ENCODE results near the gene ICAM4. TPM values are rescaled to one million over a fixed set of nuclear protein-coding genes. Genes with fewer than 3 reads are reported as not detected.

ICAM4 gene
- total and polyA plus RNA-seq, 2 donors (not counting 1 experiment from before 2014, with no cell fraction given), result 0.58 to 4.1 TPM

DNA sequence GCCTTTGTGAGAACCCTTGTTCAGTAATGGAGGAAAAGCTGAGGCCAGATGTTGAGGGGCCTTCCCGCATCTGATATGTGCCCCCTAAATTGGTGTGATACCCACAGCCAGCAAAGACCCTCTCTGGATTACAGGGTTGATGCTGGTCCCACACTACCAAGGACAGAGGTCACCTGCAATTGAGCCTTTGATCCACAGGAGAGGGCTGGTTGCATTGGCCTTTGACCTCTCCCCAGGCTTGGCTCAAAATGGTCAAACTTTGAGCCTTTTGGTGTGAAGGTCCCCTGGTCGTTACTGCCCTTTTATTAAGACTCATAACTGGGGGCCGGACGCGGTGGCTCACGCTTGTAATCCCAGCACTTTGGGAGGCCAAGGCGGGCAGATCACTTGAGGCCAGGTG lies 43.1 kb upstream of the ICAM4 start:
- no peak overlapping the region for H3K27ac ChIP-seq (ENCODE audit: insufficient read depth, low read length)
- H4K20me1 ChIP-seq (ENCODE audit: control insufficient read depth, extremely low read depth, insufficient read depth, low read length), result no peaks in the 10 kb centered on the region
- H3K9ac ChIP-seq (ENCODE audit: insufficient read depth, low read length), result no peak overlapping the region
- H3K36me3 ChIP-seq (ENCODE audit: control insufficient read depth, insufficient read depth, low read length), result no peaks in the 10 kb centered on the region
- H3K4me1 ChIP-seq (ENCODE audit: control insufficient read depth, extremely low read depth, insufficient read depth, low read length), result peaks cover 5% of the 10 kb centered on the region
- no peak overlapping the region for H3K4me3 ChIP-seq (replicated peaks in 1 of 4; ENCODE audit: control extremely low read depth in 1 of 4, insufficient read depth in 1 of 4, low read depth in 3 of 4, low read length in 4 of 4)
- H3K27me3 ChIP-seq (ENCODE audit: control insufficient read depth, insufficient read depth, low read length), result no peaks in the 10 kb centered on the region
- TF ChIP-seq EZH2 (IDR thresholded peaks at IDR 0.05; ENCODE audit: low read length, missing control alignments), result no peak
- TF ChIP-seq, protein P1, sequence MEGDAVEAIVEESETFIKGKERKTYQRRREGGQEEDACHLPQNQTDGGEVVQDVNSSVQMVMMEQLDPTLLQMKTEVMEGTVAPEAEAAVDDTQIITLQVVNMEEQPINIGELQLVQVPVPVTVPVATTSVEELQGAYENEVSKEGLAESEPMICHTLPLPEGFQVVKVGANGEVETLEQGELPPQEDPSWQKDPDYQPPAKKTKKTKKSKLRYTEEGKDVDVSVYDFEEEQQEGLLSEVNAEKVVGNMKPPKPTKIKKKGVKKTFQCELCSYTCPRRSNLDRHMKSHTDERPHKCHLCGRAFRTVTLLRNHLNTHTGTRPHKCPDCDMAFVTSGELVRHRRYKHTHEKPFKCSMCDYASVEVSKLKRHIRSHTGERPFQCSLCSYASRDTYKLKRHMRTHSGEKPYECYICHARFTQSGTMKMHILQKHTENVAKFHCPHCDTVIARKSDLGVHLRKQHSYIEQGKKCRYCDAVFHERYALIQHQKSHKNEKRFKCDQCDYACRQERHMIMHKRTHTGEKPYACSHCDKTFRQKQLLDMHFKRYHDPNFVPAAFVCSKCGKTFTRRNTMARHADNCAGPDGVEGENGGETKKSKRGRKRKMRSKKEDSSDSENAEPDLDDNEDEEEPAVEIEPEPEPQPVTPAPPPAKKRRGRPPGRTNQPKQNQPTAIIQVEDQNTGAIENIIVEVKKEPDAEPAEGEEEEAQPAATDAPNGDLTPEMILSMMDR (conservative IDR thresholded peaks at IDR 0.05 in 1 of 2, IDR thresholded peaks at IDR 0.05 in 1 of 2; ENCODE audit: low read depth in 1 of 2, low read length in 2 of 2), result no peak
- no peaks in the 10 kb centered on the region for H3K9me3 ChIP-seq (ENCODE audit: control insufficient read depth, insufficient read depth, low read depth, low read length)
- H2AFZ ChIP-seq (ENCODE audit: low read length), result no peak overlapping the region
- no peak for DNase-seq (ENCODE audit: low read depth in 2 of 2)
- H3K4me2 ChIP-seq (ENCODE audit: extremely low read depth, insufficient read depth, low read length), result no peak overlapping the region
- H3K79me2 ChIP-seq (ENCODE audit: control insufficient read depth, insufficient read depth, low read length), result no peaks in the 10 kb centered on the region

DNA sequence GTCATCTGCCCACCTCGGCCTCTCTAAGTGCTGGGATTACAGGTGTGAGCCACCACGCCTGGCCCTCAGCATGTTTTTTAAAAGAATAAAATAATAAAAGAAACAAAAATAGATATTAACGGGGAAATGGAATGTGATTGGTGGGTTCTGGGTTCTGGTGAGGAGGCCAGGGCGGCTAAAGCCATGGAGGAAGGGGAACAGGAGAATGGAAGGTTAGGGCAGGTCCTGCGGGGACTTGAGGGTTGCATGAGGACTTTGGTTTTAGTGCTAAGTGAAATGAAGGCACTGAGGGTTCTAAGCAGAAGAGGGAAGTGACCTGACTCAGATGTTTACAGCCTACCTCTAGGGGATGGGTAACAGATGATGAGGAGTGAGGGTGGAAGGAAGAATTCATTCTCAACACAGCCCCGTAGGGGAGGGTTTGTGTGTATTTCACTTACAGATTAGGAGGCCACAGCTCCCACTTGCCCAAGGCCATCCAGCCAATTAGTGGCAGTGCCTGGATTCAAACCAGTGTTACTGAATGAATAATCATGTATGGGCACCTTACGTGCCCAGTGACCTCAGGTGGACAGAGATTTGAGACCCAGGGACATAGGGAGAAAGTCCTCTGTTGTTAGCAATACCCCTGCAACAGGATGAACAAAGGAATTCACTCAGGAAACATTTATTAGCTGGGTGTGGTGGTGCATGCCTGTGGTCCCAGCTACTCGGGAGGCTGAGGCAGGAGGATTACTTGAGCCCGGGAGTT lies 41.4 kb upstream of the ICAM4 start:
- Histone ChIP-seq H3K9me3 (ENCODE audit: control insufficient read depth, insufficient read depth, low read depth, low read length) (no peaks in the 10 kb centered on the region), H3K9ac (ENCODE audit: insufficient read depth, low read length) (no peak overlapping the region), H2AFZ (ENCODE audit: low read length) (no peak overlapping the region), H3K4me2 (ENCODE audit: extremely low read depth, insufficient read depth, low read length) (no peak overlapping the region), H3K27ac (ENCODE audit: insufficient read depth, low read length) (no peak overlapping the region), H3K4me3 (replicated peaks in 1 of 4; ENCODE audit: control extremely low read depth in 1 of 4, insufficient read depth in 1 of 4, low read depth in 3 of 4, low read length in 4 of 4) (no peak overlapping the region), H3K79me2 (ENCODE audit: control insufficient read depth, insufficient read depth, low read length) (no peaks in the 10 kb centered on the region), H4K20me1 (ENCODE audit: control insufficient read depth, extremely low read depth, insufficient read depth, low read length) (no peaks in the 10 kb centered on the region), H3K27me3 (ENCODE audit: control insufficient read depth, insufficient read depth, low read length) (no peaks in the 10 kb centered on the region), H3K4me1 (ENCODE audit: control insufficient read depth, extremely low read depth, insufficient read depth, low read length) (no peaks in the 10 kb centered on the region), H3K36me3 (ENCODE audit: control insufficient read depth, insufficient read depth, low read length) (no peaks in the 10 kb centered on the region)
- TF ChIP-seq EZH2 (IDR thresholded peaks at IDR 0.05; ENCODE audit: low read length, missing control alignments), result no peak
- TF ChIP-seq, protein P1 (conservative IDR thresholded peaks at IDR 0.05 in 1 of 2, IDR thresholded peaks at IDR 0.05 in 1 of 2; ENCODE audit: low read depth in 1 of 2, low read length in 2 of 2), result no peak
- no peak for DNase-seq (ENCODE audit: low read depth in 2 of 2)

DNA sequence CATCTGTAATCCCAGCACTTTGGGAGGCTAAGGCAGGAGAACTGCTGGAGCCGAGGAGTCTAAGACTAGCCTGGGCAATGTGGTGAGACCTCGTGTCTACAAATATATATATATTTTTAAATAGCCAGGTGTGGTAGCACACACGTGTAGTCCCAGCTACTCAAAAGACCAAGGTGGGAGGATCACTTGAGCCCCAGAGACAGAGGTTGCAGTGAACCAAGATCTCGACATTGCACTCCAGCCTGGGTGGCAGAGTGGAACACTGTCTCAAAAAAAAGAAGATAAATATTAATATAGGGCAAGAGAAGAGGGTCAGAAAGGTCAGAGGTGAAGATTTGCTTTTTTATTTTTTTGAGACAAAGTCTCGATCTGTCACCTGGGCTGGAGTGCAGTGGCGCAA lies 40.2 kb upstream of the ICAM4 start:
- TF ChIP-seq, protein P1 (conservative IDR thresholded peaks at IDR 0.05 in 1 of 2, IDR thresholded peaks at IDR 0.05 in 1 of 2; ENCODE audit: low read depth in 1 of 2, low read length in 2 of 2), result no peak
- TF ChIP-seq EZH2 (IDR thresholded peaks at IDR 0.05; ENCODE audit: low read length, missing control alignments), result no peak
- Histone ChIP-seq H3K27me3 (ENCODE audit: control insufficient read depth, insufficient read depth, low read length) (no peaks in the 10 kb centered on the region), H3K4me2 (ENCODE audit: extremely low read depth, insufficient read depth, low read length) (no peak overlapping the region), H3K27ac (ENCODE audit: insufficient read depth, low read length) (no peak overlapping the region), H4K20me1 (ENCODE audit: control insufficient read depth, extremely low read depth, insufficient read depth, low read length) (no peaks in the 10 kb centered on the region), H3K4me3 (replicated peaks in 1 of 4; ENCODE audit: control extremely low read depth in 1 of 4, insufficient read depth in 1 of 4, low read depth in 3 of 4, low read length in 4 of 4) (no peak overlapping the region), H3K79me2 (ENCODE audit: control insufficient read depth, insufficient read depth, low read length) (no peaks in the 10 kb centered on the region), H3K4me1 (ENCODE audit: control insufficient read depth, extremely low read depth, insufficient read depth, low read length) (no peaks in the 10 kb centered on the region), H3K36me3 (ENCODE audit: control insufficient read depth, insufficient read depth, low read length) (no peaks in the 10 kb centered on the region), H3K9me3 (ENCODE audit: control insufficient read depth, insufficient read depth, low read depth, low read length) (no peaks in the 10 kb centered on the region), H2AFZ (ENCODE audit: low read length) (no peak overlapping the region), H3K9ac (ENCODE audit: insufficient read depth, low read length) (no peak overlapping the region)
- no peak for DNase-seq (ENCODE audit: low read depth in 2 of 2)
